HepG2 (cell line): ENCODE measurements around the gene TAMALIN. TPM values are rescaled to one million over a fixed set of nuclear protein-coding genes. Genes with fewer than 3 reads are reported as not detected.
A peak's percentile ranks its signal among the peaks of the same experiment; 100 is the strongest.

Source experiments
- CHD4 ChIP-seq: fragments of 200-600 bp; sonication (generic); IDR thresholded peaks from 2 replicates; pipeline ENCODE4 v1.7.0; 2017; ENCODE audit warnings: mild to moderate bottlenecking, low read length, borderline replicate concordance
- FOXM1 ChIP-seq: sonication (generic); formaldehyde crosslinking; IDR thresholded peaks from 2 replicates; pipeline ENCODE4 v1.5.0; 2020; ENCODE audit warnings: missing genetic modification reagents
- HINFP ChIP-seq: sonication (generic); formaldehyde crosslinking; IDR thresholded peaks from 2 replicates; pipeline ENCODE4 v1.4.0; 2020; ENCODE audit warnings: low read depth, mild to moderate bottlenecking, missing genetic modification reagents
- HOXA7 ChIP-seq: sonication (generic); formaldehyde crosslinking; IDR thresholded peaks from 2 replicates; pipeline ENCODE4 v1.8.1; 2022; ENCODE audit warnings: mild to moderate bottlenecking, missing genetic modification reagents, moderate library complexity
- MXD3 ChIP-seq: IDR thresholded peaks from 2 replicates; pipeline ENCODE4 v1.6.1; 2016; ENCODE audit warnings: mild to moderate bottlenecking, missing biosample characterization, missing genetic modification reagents
- NFRKB ChIP-seq: fragments of 450-650 bp; IDR thresholded peaks from 2 replicates; pipeline ENCODE4 v1.6.1; 2017
- NR3C1 ChIP-seq: sonication (generic); formaldehyde crosslinking; IDR thresholded peaks from 2 replicates; pipeline ENCODE4 v1.4.0; 2020; ENCODE audit warnings: missing genetic modification reagents
- PCBP2 ChIP-seq: fragments of 200-400 bp; formaldehyde crosslinking; optimal IDR thresholded peaks from 2 replicates; pipeline ENCODE3; 2018; ENCODE audit warnings: low read length, low read depth; ENCODE audit not compliant: poor library complexity, severe bottlenecking
- REPIN1 ChIP-seq: sonication (generic); formaldehyde crosslinking; IDR thresholded peaks from 2 replicates; pipeline ENCODE4 v1.8.0; 2022; ENCODE audit warnings: missing genetic modification reagents, low read depth, mild to moderate bottlenecking, borderline replicate concordance
- SMARCC2 ChIP-seq: fragments of 450-650 bp; IDR thresholded peaks from 2 replicates; pipeline ENCODE4 v1.6.1; 2017; ENCODE audit warnings: antibody characterized with exemption, mild to moderate bottlenecking
- SNAPC4 ChIP-seq: sonication (generic); formaldehyde crosslinking; IDR thresholded peaks from 2 replicates; pipeline ENCODE4 v1.4.0; 2020; ENCODE audit warnings: mild to moderate bottlenecking, missing genetic modification reagents
- SRSF9 ChIP-seq: fragments of 200-400 bp; formaldehyde crosslinking; IDR thresholded peaks from 2 replicates; pipeline ENCODE4 v1.6.1; 2018; ENCODE audit warnings: borderline replicate concordance, mild to moderate bottlenecking, low read depth, low read length; ENCODE audit not compliant: insufficient read depth, poor library complexity, severe bottlenecking
- TFDP1 ChIP-seq: IDR thresholded peaks from 2 replicates; pipeline ENCODE4 v1.6.1; 2016; ENCODE audit warnings: missing compliant biosample characterization, missing genetic modification reagents, borderline replicate concordance
- TFDP2 ChIP-seq: sonication (generic); formaldehyde crosslinking; IDR thresholded peaks from 2 replicates; pipeline ENCODE4 v1.4.0; 2020; ENCODE audit warnings: missing genetic modification reagents
- ZNF224 ChIP-seq: sonication (generic); formaldehyde crosslinking; IDR thresholded peaks from 2 replicates; pipeline ENCODE4 v1.5.0; 2020; ENCODE audit warnings: mild to moderate bottlenecking, missing genetic modification reagents
- ZNF264 ChIP-seq: sonication (generic); formaldehyde crosslinking; IDR thresholded peaks from 2 replicates; pipeline ENCODE4 v1.4.0; 2020; ENCODE audit warnings: missing genetic modification reagents
- ZNF563 ChIP-seq: sonication (generic); formaldehyde crosslinking; IDR thresholded peaks from 2 replicates; pipeline ENCODE4 v1.8.0; 2022; ENCODE audit warnings: mild to moderate bottlenecking, moderate library complexity, missing genetic modification reagents
- ZNF713 ChIP-seq: sonication (generic); formaldehyde crosslinking; IDR thresholded peaks from 2 replicates; pipeline ENCODE4 v1.4.0; 2020; ENCODE audit warnings: mild to moderate bottlenecking, missing genetic modification reagents
- ZNF777 ChIP-seq: sonication (generic); formaldehyde crosslinking; IDR thresholded peaks from 2 replicates; pipeline ENCODE4 v1.4.0; 2020; ENCODE audit warnings: missing genetic modification reagents
- ZNF780A ChIP-seq: sonication (generic); formaldehyde crosslinking; IDR thresholded peaks from 2 replicates; pipeline ENCODE4 v1.8.0; 2022; ENCODE audit warnings: mild to moderate bottlenecking, missing genetic modification reagents, moderate library complexity
- ZSCAN12 ChIP-seq: sonication (generic); formaldehyde crosslinking; IDR thresholded peaks from 2 replicates; pipeline ENCODE4 v1.9.0; 2021; ENCODE audit warnings: mild to moderate bottlenecking, missing genetic modification reagents
- polyA plus RNA-seq, 8 experiments: library from polyadenylated mRNA; depleted of rRNA in 3 of 8; stranded (reverse) in 7 of 8; unstranded in 1 of 8; fragments of >200 nt; fragmentation: Illumina TruSeq in 4 of 8; extraction: Trizol in 4 of 8; gene quantifications; 2 replicates each; pipeline versions ENCODE4 v1.2.1 to v1.2.3, GENCODE V29; 2011 to 2016; ENCODE audit warnings: low read depth in 4 of 8, missing spikeins in 1 of 8, mixed read lengths in 1 of 8; ENCODE audit not compliant: insufficient read depth in 1 of 8
- total RNA-seq, 5 experiments: library from RNA; depleted of rRNA; stranded (reverse); fragments of >200 nt; fragmentation: Illumina TruSeq; extraction: Trizol; gene quantifications; 2 replicates each; pipeline ENCODE4 v1.2.3, GENCODE V29; 2016; ENCODE audit warnings: low read depth in 1 of 5

The TAMALIN gene
- total and polyA plus RNA-seq, 2 of the 13 experiments (the other 11 are each of a cell fraction or from before 2014, with no cell fraction given), result 2.9 to 10.9 TPM

- TF ChIP-seq TFDP1, result no peak
- peak; percentile 61; the same call in 1 of the 2 replicates for TF ChIP-seq MXD3
- no peak for TF ChIP-seq SNAPC4
- TF ChIP-seq PCBP2, result peak; percentile 27
- TF ChIP-seq ZSCAN12 (CRISPR knock-in tag), result no peak
- no peak for TF ChIP-seq ZNF777
- TF ChIP-seq REPIN1 (CRISPR knock-in tag), result no peak
- TF ChIP-seq SMARCC2, result no peak
- TF ChIP-seq CHD4, result no peak
- no peak for TF ChIP-seq ZNF224
- no peak for TF ChIP-seq ZNF713 (CRISPR knock-in tag)
- TF ChIP-seq NR3C1 (CRISPR knock-in tag), result no peak
- no peak for TF ChIP-seq SRSF9
- no peak for TF ChIP-seq TFDP2
- TF ChIP-seq ZNF780A (CRISPR knock-in tag), result no peak
- TF ChIP-seq FOXM1 (CRISPR knock-in tag), result no peak
- no peak for TF ChIP-seq ZNF264
- TF ChIP-seq HINFP (CRISPR knock-in tag), result 0 out of 2 replicates have a peak, but pooled peaks have one; percentile 21
- no peak for TF ChIP-seq HOXA7 (CRISPR knock-in tag)
- no peak for TF ChIP-seq NFRKB
- TF ChIP-seq ZNF563 (CRISPR knock-in tag), result peak; percentile 19; the same call in 1 of the 2 replicates
Observed at GRCh38 chr12:52010152-52010622, 3.4 kb downstream of the TAMALIN start (continued).
